ENCODE data around the gene TPCN2. TPM values are rescaled to one million over a fixed set of nuclear protein-coding genes. Genes with fewer than 3 reads are reported as not detected.

The TPCN2 gene
- total RNA-seq, 4 donors from 2014 or later: 12.2 to 30.7 (median 17.6) TPM

DNA sequence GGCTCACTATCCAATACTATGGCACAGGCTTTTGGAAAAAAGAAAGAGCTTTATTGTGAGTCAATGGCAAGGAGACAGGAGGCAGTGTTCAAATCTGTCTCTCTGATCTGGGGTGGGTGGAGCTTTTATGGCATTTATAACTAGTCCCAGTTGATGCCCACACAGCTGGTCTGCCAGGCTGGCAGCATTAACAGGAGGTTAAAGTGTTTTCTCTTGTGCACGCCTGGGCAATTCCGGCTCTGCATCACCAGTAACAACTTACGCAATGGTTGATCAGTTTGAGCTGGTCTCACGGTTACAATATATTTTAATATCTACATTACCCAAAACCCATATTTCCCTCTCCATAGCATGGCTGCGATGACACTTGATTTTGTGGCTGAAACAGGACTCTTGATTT, 91.9 kb downstream of the TPCN2 start:
- TF ChIP-seq, protein P1, sequence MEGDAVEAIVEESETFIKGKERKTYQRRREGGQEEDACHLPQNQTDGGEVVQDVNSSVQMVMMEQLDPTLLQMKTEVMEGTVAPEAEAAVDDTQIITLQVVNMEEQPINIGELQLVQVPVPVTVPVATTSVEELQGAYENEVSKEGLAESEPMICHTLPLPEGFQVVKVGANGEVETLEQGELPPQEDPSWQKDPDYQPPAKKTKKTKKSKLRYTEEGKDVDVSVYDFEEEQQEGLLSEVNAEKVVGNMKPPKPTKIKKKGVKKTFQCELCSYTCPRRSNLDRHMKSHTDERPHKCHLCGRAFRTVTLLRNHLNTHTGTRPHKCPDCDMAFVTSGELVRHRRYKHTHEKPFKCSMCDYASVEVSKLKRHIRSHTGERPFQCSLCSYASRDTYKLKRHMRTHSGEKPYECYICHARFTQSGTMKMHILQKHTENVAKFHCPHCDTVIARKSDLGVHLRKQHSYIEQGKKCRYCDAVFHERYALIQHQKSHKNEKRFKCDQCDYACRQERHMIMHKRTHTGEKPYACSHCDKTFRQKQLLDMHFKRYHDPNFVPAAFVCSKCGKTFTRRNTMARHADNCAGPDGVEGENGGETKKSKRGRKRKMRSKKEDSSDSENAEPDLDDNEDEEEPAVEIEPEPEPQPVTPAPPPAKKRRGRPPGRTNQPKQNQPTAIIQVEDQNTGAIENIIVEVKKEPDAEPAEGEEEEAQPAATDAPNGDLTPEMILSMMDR (IDR thresholded peaks at IDR 0.05; ENCODE audit: low read depth): no peak

DNA sequence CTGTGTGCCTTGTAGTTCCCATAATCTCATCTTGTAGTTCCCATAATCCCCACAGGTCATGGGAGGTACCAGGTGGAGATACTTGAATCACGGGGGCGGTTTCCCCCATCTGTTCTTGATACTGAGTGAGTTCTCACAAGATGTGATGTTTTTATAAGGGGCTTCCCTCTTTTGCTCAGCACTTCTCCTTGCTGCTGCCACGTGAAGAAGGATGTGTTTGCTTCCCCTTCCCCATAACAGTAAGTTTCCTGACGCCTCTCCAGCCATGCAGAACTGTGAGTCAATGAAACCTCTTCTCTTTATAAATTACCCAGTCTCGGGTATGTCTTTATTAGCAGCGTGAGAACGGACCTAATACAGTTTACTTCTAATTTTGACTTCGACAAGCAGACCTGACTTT, 93.0 kb downstream of the TPCN2 start:
- TF ChIP-seq, protein P1 (IDR thresholded peaks at IDR 0.05; ENCODE audit: low read depth): no peak

DNA sequence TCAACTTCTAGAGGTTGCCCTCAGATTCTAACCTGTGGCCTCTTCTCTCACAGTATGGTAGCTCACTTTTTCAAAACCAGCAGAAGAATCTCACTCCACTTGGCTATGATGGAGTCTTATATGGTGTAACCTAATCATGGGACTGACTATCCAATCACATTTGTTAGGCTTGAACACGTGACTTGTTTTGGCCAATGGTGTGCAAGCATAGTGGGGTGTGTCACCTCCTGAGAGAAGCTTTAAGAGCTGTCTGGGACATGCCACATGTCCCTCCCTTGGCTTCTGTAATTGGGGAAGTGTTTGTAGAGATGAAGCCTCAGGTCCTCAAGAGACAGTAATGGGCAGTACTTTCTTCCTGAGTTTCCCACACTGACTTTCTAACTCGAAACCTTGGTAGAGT, 94.2 kb downstream of the TPCN2 start:
- TF ChIP-seq, protein P1 (IDR thresholded peaks at IDR 0.05; ENCODE audit: low read depth): no peak

DNA sequence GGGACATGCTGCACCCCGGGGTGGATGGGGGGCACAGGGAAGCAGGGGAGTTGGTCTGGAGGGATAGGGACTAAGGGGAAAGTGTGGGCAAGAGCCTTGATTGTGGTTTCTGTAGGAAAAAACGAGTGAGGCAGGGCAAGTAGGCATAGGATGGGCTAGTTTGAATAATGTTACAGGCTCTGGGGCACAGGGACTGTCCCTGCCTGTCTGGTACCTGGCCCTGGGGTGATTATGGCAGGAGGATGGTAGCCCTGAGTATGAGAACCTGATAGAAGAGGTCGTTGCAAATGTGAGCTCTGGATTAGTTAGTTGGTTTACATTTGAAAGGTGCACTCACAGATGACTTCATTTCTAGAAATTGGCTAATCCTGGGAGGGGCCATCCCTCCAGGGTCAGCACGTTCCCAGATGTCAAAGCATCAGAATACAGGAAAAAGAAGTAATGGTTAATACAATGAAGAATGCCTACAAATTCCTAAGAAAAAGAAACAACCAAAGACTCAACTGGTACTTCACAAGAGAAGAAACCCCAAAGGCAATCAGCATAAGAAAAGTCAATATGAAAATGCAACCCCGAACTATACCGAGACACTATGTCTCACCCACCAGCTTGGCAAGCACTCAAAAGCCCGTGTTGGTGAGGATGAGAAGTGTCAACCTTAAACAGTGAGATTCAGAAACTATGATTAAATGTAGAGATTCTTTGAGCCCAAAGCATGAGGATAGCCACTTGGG, 95.8 kb downstream of the TPCN2 start:
- TF ChIP-seq, protein P1 (IDR thresholded peaks at IDR 0.05; ENCODE audit: low read depth): no peak

DNA sequence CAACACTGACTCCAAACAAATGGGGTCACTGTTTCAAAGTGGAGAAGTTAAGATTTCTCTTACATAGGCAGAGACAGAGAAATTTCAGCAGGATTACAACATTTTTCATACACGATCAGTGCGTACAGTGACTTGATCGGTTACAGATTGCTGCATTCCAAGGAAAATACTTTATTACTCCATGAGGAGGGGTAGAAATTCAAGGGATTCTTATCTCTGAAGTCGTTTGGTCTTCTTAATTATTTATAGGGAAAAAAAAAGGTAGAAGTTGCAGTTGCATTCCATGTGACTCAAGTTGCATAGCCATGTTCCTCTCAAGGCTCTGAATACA, 96.3 kb downstream of the TPCN2 start:
- TF ChIP-seq, protein P1 (IDR thresholded peaks at IDR 0.05; ENCODE audit: low read depth): no peak

DNA sequence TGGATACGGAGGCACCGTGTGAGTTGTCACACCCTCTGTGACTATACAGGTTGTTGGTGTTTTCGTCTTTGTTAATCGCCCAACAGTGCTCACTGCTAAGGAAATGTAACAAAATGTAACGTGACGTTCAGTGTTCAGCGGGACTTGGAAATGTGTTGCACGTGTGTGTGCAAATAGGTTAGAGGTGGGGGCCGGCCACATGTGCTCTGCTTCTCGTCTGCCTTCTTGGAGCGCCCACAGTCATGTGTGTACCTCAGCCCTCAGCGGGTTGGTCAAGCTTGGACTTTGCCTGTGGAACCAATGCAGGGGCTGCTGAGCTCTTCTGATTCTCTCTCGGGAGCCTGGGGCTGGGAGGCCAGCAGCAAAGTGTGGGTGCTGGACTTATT, 99.6 kb downstream of the TPCN2 start:
- TF ChIP-seq, protein P1 (IDR thresholded peaks at IDR 0.05; ENCODE audit: low read depth): no peak

DNA sequence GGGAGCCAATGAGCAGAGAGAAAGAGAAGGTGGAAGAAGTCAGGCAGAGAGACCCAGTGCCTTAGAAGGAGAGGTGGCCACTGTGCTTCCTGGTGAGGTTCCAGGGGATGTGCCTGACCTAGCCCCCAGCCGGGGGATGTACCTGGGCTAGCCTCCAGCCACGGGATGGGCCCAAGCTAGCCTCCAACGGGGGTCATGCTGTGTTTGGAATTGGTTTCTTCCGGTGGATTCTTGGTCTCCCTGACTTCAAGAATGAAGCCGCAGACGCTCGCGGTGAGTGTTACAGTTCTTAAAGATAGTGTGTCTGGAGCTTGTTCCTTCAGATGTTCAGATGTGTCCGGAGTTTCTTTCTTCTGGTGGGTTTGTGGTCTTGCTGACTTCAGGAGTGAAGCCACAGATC, 100.1 kb downstream of the TPCN2 start:
- TF ChIP-seq, protein P1 (IDR thresholded peaks at IDR 0.05; ENCODE audit: low read depth): no peak
